Measurements from ENCODE around the gene UBN1.
"Not testable (repeated sequence)": the region's sequence is repeated elsewhere in the genome, so short reads cannot be mapped to it uniquely, and the experiment has no call there.

UBN1 gene

DNA sequence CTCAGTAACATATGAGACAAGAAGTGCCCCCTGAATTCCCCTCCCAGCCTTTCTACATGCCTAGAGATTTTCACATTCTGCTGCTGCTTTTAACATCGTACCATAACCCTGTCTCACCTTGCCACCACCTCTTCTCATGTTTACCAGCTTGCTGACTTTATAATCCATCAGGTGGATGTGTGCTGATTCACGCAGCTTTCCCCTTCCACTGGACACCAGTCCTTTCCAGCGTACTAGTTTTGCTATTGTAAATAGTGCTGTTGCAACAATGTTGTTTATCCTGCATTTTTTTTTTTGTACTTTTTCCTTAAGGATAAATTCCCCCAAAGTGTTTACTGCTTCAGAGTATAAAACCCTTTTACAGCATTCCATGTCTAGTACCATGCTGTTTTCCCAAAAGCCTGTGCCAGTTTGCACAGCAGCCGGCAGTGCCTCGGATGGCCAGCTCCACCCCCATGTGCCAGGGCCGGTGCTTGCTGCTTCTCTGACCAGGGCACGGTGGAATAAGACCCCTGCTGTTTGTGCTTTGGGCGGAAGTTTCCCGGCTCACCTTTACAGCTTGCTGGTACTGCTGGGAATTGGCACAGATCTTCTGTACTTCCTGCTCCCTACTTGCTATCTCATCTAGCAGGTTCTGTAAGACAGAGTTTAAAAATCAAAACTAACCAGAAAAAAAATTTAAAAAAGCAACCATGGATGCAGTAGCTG, 41.3 kb downstream of the UBN1 start:
- DNase-seq: no peak

DNA sequence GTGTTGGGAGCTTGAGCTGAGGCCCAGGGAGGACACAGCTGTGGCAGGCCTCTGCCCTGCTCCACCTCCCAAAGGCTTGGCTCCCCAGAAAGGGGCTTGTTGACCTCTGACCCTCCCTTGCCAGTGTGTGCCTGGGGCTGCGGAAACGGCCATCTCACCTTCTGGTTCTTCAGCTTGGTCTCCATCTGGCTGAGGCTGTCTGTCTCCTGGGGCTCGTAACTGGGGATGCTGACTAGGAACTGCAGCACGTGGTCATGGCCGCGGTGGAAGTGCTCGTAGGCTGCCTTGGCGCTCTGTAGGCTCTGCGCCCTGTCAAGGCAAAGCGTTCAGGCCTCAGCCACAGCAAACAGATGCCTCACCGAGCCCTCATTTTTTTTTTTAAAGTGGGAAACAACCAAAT, 42.7 kb downstream of the UBN1 start:
- no peak for DNase-seq

DNA sequence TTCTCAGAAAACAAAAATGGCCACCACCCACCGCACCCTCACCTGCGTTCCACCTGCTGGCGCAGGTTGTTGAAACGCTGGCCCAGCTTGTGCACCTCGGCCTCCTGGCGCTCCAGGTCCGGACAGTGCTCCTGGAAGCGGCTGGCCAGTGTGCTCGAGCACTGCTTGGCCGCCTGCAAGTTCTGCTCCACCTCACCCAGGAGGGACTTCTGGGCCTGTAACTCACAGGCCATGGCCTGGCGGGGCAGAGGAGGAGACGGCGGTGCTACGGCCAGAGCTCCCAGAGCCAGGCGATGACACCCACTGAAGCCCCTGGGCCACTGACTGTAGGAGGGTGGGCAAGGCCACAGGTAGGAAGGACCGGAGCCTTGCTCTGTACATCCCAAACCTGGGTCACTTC, 43.4 kb downstream of the UBN1 start:
- no peak for DNase-seq

DNA sequence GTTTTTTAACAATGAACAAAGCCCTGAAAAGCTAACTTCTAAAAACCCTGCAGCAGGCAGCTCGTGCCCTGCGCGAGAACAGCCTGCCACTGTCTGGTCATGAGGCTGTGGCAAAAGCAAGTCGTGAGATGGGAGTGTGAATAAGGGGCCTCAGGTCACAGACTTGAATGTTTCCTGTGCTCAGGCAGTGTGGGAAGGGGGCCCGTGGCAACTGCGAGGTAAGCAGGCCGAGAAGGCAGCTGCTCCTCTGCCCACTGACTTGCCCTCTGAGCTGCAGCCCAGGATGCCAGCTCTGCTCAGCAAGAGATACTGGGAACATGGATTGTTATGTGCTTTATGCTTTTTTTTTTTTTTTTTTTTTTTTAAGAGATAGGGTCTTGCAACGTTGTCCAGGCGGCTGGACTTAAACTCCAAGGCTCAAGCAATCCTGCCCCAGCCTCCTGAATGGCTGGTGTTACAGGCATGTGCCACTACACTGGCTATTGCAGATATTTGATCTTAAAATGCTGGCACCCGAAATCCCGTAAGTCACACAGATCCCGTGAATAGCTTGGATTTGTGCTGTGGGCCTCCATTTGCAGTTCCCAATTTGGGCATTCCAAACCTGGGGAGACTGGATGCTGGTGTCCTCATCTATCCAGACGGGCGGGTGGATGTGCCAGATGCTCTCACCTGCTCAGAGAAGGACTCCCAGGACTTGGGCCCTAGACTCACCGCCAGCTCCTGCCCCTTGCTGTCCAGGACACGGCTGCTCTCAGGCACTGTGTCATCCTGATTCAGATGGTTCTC, 44.0 kb downstream of the UBN1 start:
- DNase-seq: no peak

DNA sequence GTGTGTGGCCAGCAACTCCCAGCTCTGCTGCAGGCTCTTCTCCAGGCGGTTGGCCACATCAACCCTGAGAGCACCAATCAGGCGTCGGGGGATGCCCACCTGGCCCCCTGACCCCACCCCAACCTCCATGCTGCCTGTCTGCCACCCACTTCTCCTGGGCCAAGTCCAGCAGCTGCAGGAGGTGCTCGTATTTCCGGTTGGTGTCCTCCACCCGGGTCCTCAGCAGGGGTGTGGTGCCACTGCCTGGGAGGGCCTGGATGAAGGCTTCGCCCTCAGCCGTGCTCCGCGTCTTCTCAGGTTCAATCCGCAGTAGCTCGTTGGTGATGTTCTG, 44.6 kb downstream of the UBN1 start:
- no peak for DNase-seq

DNA sequence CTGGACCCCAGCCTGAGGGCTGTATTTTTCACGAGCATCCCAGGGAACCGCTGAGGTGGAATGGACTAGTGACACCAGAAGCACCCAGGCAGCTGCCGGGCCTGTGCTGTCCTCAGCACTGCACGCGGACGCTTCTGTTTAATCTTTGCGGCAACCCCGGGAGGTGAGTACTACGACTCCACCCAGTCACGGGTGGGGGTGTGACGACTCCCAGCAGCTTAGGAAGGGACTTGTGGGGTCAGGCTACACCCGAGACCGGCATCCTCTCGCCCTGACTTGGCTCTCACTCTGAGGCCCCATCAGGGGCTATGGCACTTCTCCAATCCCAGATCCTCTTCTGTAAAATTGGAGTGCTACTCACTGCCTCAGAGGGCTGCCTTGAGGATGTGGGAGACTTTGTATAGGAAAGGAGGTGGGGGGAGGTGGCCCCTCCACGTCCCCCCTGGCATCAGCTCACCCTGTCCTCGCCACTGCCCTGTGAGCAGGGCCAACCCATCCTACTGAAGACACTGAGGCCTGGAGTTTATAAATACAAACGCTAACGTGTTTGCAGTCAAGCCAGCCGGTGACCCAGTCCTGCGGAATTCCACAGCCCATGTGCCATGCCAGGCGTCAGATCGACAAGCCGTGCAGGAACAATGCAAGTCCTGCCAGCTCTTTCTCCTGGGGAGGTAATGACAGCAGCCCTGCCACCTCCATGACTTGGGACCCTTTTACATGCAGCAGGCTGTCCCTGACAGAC, 45.3 kb downstream of the UBN1 start:
- no peak for DNase-seq

DNA sequence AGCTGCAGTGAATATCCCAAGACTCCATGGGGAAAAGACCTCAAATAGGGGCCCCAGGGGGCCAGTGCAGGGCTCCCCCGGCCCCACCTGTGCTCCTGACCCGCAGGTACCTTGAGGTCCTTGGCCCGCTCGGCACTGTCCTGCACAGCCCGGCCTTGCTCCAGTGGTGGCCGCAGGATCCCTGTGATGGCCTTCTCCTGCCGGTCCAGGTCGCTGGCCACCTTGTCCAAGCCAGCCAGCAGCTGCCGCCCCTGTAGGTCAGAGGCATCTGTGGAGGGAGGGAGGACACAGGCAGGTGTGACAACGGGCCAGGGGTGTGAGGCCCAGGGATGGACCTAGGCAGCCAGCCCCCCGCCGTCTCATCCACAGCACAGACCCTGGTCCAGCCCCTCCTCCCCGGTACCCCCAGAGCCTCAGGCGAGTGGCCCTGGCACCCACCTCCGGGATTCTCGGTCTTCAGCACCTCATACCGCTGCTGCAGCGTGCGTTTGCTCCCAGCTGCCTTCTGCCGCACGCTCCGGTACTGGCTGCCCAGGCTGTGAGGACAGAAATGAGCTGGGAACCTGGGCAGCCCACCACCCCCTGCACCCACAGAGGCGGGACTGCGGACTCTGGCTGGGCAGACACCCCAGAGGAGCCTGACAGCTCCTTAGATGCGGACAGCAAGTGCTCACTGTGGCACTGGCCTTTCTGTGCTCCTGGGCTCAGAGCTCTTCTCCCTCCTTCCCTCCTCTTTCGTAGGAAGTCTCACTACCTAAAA, 46.0 kb downstream of the UBN1 start:
- no peak for DNase-seq

DNA sequence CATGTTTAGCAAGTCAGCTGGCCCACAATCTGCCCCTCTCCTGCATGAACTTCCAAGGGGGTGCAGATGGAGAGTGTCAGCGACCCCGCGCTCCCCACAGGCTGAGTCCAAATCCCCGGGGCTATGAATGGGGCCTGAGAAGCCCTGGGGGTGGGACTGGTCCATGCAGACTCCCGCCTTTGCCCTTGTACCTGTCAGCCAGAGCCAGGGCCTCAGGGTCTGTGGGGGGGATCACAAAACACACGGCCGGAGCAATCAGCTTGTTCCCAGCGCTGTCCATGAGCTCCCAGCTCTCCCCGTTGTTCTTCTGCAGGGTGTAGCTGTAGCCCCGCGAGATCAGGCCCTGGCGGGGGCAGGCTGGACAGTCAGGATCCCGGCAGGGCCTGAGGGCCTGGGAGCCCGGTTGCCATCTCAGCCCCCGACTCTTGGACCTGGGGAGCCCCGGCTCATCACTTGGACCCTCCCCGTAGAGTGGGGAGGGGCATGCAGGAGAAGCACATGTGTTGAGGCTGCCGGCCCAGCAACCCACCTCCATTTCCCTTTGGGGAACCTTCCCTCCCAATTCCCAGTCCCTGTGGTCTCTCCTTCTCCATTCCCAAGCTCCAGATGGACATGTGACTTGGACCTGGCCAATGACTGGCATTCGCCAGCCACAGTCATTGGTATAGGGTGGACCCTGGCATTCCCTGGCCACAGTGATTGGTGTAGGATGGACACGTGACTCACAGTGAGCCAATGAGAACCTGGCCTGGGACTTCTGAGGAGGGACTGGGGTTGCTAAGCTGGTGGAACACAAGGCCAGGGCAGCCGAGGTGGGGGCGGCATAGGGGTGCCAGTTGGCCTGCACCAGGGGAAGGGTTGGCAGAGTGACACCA, 47.2 kb downstream of the UBN1 start:
- no peak for DNase-seq

DNA sequence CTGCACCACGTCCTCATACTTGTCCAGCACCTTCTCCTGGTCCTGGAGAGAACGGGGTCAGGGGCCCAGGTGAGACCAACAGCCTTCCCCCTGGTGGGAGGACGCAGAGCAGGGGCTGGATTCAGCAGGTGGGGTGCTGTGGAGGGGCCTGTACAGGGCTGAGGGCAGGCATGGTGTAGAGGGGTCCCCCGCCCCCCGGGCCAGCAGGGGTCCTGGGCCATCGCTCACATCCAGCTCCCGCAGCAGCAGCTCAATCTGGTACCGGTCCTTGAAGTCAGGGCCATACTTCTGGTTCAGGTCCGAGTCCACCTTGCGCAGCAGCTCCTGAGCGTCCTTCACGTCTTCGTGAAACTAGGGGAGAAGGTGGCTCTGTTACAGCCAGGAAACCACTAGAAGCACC, 48.1 kb downstream of the UBN1 start:
- DNase-seq: no peak

DNA sequence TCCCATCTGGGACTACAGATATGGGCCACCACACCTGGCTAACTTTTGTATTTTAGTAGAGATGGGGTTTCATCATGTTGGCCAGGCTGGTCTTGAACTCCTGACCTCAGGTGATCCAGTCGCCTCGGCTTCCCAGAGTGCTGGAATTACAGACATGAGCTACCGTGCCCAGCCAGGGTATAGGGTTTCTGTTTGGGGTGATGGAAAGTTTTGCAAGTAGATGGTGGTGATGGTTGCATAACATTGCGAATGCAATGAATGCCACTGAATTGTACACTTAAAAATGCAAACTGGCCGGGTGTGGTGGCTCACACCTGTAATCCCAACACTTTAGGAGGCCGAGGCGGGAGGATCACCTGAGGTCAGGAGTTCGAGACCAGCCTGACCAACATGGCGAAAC, 49.5 kb downstream of the UBN1 start:
- DNase-seq: not testable (repeated sequence)

DNA sequence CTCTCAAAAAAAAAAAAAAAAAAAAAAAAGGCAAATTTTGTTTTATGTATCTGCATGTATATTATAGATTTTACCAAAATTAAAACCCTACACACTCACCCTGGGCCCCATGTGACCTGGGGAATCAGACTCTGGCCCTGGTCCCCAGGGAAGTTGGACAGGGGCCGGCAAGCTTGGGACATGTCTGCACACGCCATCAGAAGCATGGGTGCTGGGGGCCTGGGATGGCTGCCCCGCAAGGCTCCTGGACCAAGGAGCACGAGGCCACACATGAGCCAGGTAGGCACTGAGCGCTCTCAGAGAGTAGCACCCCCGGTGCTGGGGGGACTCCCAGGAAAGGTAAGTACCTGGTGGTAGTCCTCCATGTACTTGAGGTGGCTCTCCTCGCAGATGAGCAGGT, 50.0 kb downstream of the UBN1 start:
- no peak for DNase-seq

DNA sequence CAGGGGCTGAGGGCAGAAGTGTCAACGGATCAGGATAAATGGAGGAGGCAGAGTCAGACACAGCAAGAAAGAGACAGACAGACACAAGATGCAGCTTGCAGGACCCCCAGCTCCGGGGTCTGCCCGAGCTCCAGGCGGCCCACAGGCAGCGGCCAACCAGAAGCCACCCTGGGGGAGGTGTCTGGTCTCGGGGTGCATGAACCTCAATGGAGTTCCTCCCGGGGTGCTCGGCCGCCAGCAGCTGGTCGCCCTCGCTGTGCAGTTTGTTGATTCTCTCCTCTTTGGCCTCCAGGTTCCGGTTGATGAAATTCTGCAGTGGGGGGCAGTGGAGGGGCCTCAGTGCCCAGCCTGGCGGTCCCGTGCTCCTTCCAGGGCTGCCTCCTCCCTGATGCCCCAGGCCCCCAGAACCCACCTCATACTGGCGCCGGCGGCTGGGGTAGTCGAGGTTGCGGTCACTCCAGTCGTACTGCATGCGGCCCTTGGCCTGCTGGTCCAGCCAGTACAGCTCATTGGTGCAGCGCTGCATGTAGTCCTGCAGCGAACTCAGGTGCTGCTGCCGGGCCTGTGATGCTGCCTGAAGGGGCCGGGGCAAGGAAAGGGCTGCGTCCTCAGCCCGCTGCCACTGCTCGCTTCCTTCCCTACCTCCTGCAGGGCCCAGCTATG, 51.7 kb downstream of the UBN1 start:
- DNase-seq: no peak

DNA sequence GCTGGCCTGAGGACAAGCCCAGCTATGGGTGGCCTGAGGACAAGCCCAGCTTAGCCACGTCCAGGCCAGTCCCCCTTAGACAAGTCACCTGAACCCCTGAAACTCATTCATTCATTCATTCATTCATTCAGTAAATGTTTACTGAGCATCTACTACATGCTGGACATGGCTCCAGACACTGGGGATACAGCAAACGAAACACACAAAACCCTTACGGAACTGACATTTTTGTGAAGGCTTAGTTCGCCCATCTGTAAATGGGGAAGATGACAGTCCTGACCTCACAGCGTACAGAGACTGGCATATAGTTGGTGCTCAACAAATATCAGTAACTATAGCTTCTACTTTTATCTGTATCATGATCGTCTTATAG, 52.2 kb downstream of the UBN1 start:
- no peak for DNase-seq

DNA sequence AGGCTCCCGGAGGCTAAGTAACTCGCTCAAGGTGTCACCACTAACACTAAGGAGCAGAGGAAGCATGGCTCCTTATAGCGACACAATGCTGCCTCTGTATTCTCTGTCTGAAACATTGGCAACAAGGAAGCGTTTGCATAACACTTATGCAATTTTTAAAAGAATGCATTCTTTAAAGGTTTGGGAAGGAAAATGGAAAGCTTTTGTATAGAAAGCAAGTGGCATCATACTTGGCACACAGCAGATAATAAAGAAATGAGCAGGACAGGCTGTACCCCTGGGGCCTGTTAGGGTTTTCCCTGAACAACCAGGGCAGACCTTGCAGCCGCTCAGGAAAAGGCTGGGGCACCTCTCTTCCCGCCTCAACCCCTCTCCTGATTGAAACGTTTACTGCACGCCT, 52.8 kb downstream of the UBN1 start:
- DNase-seq: no peak

DNA sequence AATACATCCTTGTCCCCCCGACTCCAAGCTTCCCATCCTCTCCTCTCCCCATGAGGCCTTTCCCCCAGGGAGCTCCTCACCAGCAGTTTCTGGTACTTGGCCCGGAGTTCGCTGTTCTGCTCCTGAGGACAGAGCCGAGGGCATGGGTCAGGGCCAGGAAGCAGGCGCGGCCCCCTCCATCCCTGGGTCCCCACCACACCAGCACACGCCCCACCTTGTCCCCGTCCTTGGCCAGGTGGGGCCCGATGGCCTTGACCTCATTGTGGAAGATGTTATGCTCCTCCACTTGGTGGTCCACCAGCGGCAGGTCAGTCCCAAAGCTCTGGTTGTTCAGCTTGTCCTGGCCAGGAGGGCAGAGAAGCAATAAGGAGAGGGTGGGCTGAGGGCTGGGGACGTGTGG, 53.5 kb downstream of the UBN1 start:
- no peak for DNase-seq

DNA sequence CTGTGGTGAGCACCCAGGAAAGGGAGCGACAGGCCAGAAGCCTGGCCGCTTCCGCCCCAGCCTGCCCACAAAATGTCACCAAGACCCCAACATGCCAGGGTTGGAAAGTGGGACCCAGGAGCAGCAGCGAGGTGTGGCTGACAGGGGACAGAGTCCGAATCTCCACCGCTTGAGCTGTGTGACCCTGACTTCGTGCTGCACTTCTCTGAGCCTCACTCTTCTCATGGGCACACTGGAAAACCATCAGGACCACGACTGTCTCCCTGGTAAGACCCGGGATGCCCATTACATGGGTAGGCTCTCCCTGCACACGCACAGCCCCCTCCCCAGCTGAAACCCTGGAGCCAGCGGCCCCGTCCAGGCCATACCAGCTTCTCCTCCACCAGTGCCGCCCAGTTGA, 54.8 kb downstream of the UBN1 start:
- DNase-seq: no peak

DNA sequence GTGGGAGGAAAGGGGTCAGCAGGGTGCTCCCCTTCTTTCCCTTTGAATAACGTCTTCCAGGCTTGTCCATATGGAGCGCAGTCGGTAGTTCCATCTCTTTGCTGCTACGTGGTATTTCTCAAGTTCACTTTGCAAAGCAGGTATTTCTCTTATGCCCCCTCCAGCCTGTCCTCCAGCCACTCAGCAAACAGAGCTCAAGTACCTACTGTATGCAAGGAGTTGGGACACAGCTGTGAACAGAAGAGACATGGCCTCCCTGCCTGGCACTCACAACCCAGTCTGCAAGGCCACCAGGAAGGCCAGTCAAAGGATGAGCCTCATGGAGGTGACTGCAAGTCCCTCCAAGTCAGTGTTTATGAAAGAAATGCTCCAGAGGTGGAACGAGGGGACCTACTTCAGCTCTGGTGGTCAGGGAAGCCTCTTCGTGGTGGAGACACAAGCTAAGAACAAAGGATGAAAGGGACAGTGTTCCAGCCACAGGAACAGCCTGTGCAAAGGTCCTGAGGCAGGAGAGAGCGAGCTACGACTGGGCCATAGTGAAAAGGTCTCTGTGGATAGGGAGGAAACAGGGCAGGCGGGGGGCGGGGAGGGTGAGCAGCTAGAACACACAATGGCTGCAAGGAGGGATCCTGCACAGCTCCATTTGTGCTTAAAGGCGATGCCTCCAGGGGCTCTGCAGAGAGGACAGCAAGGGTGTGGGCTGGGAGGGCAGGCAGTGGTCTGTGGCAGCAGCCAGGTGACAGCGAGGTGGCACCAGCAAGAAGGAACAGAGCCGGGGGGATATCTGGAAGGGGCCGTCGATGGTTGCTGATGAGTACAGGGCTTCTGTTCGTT, 57.0 kb downstream of the UBN1 start:
- DNase-seq: no peak

DNA sequence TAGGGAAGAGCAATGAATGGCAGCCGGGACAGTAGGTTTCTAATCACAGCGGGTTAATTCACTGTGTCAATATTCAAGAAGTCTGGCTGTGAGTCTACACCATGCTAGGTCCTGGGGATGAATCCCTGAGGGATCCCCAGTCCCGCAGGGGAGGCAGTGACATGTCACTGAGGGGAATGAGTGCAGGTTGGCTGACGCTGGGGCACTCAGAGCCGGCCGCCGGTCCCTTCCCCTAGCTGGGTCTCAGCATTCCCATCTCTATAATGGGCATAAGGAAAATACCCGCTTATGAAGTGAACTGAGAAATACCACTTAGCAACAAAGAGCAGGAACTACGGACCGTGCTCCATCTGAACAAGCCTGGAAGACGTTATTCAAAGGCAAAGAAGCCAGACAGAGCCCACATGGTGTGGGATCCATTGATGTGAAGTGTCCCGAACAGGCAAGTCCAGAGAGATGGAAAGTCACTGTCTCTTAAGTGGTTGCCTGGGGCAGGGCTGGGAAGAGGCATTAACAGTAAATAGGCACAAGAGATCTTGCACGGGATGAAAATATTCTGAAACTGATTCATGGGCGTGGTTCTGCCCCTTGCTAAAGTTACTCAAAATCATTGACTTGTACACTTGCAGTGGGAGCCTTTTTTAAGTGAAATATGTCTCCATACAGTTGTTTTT, 57.8 kb downstream of the UBN1 start:
- no peak for DNase-seq

DNA sequence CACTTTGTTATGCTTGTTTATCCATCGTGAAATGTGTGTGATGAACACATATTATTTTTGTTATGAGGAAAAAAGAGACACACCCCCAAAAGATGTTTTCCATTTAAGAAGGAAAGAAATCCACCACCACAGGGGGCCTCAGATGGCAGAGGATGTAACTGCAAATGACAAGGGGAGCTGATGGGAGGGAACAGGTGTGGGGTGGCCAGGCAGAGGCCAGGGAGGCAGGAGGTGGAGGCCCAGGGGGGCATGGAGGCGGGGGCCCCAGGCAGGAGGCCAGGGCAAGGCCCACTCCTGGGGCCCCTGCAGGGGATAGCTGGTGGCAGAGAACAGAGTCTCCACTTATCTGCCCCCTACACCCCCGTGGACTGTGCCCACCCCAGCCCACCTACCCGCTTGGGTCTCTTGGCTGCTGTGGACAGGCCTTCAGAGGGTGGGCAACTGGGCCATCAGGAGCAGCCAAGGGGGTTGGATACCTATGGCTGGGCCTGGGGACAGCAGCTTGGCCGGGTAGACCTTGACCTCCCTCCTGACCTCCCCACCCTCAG, 61.6 kb downstream of the UBN1 start:
- DNase-seq: no peak

DNA sequence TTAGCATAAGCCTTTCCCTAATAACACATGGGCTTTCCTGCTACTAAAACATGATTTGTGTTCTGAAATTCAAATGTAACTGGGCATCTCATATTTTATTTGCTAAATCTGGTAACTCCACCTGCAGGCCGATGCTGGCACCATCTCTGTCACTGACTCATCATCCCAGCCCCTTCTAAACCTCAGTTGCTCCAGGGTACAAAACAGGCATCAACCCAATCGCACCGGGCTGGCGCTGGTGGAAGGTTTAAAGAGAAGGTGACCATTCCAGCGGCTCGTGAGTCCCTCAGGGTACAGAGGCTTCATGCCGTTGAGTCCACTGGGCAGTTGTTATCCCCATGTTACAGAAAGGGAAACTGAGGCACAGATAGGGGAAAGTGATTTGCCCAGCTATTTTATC, 62.5 kb downstream of the UBN1 start:
- DNase-seq: no peak
